Hepatocyte (in vitro differentiated cells): ENCODE data around the gene TIMM50.

Source experiments
- EZH2 ChIP-seq: fragments of 200-600 bp; sonication (generic); IDR thresholded peaks from 2 replicates; pipeline ENCODE4 v1.6.1; 2016; ENCODE audit warnings: antibody characterized with exemption, mild to moderate bottlenecking, borderline replicate concordance
- TF ChIP-seq, protein P1 (sequence below): fragments of 200-600 bp; sonication (generic); IDR thresholded peaks from 2 replicates; pipeline ENCODE4 v1.5.1; 2016; ENCODE audit warnings: antibody characterized with exemption, mild to moderate bottlenecking; ENCODE audit not compliant: poor library complexity

GRCh38 chr19:39472746-39473442 lies 7.7 kb upstream of the TIMM50 start:
- TF ChIP-seq, protein P1, sequence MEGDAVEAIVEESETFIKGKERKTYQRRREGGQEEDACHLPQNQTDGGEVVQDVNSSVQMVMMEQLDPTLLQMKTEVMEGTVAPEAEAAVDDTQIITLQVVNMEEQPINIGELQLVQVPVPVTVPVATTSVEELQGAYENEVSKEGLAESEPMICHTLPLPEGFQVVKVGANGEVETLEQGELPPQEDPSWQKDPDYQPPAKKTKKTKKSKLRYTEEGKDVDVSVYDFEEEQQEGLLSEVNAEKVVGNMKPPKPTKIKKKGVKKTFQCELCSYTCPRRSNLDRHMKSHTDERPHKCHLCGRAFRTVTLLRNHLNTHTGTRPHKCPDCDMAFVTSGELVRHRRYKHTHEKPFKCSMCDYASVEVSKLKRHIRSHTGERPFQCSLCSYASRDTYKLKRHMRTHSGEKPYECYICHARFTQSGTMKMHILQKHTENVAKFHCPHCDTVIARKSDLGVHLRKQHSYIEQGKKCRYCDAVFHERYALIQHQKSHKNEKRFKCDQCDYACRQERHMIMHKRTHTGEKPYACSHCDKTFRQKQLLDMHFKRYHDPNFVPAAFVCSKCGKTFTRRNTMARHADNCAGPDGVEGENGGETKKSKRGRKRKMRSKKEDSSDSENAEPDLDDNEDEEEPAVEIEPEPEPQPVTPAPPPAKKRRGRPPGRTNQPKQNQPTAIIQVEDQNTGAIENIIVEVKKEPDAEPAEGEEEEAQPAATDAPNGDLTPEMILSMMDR: no peak
- no peak for TF ChIP-seq EZH2
